B cell (primary cell): Measurements from ENCODE around the gene NFIB. TPM values are rescaled to one million over a fixed set of nuclear protein-coding genes. Genes with fewer than 3 reads are reported as not detected.

ENCODE experiments used
- ATAC-seq: fragments of 200-7000 bp; cut with Tn5 transposase; one replicate; pipeline ENCODE4 v1.10.0; 2021; ENCODE audit warnings: low read depth, mild to moderate bottlenecking, moderate number of reproducible peaks, moderate library complexity
- CTCF ChIA-PET: fragments of 350-600 bp; sonication (Branson Sonifier 250); formaldehyde crosslinking; loops from one replicate; lab custom pipeline; 2021; ENCODE audit warnings: antibody characterized with exemption, inconsistent platforms; lab: Charles Lee
- POLR2A ChIA-PET: fragments of 350-600 bp; sonication (Branson Sonifier 250); formaldehyde crosslinking; loops from one replicate; lab custom pipeline; 2021; ENCODE audit warnings: antibody characterized with exemption; lab: Charles Lee
- DNase-seq: peaks from one replicate; pipeline ENCODE4 v3.0.0; 2013
- H2AFZ ChIP-seq: 2 replicates; pipeline ENCODE4 v1.6.1; 2012; ENCODE audit warnings: mild to moderate bottlenecking, low read depth, low read length; ENCODE audit not compliant: insufficient read depth, poor library complexity, severe bottlenecking
- H3K27ac ChIP-seq, 2 donors: 1 replicate in 1 of 2; 2 replicates in 1 of 2; pipeline ENCODE4 v1.5.1; 2012 to 2013; ENCODE audit warnings: low read length in 2 of 2, mild to moderate bottlenecking in 2 of 2, moderate library complexity in 1 of 2
- H3K27me3 ChIP-seq, 4 experiments: fragments of 200-600 bp in 1 of 4; sonication (generic) in 1 of 4; replicated peaks in 1 of 4; 1 replicate in 2 of 4; 2 replicates in 2 of 4; pipeline versions ENCODE4 v1.6.1 to v1.7.0; 2013 to 2016; ENCODE audit warnings: low read length in 3 of 4, mild to moderate bottlenecking in 2 of 4, mixed read lengths in 1 of 4, moderate library complexity in 1 of 4; ENCODE audit not compliant: insufficient read depth in 4 of 4, control insufficient read depth in 3 of 4; ENCODE audit errors: control extremely low read depth in 1 of 4
- H3K36me3 ChIP-seq, 2 experiments: replicated peaks in 1 of 2; 1 replicate in 1 of 2; 2 replicates in 1 of 2; pipeline versions ENCODE4 v1.6.1 to v1.7.1; 2013; ENCODE audit warnings: low read length in 1 of 2; ENCODE audit not compliant: insufficient read depth in 2 of 2, control insufficient read depth in 1 of 2; ENCODE audit errors: control extremely low read depth in 1 of 2, extremely low read depth in 1 of 2
- H3K4me1 ChIP-seq, 2 donors: fragments of 200-600 bp in 1 of 2; sonication (generic) in 1 of 2; 1 replicate in 1 of 2; 2 replicates in 1 of 2; pipeline versions ENCODE4 v1.5.1 to v1.6.1; 2013 to 2017; ENCODE audit warnings: low read length in 2 of 2; ENCODE audit not compliant: control insufficient read depth in 2 of 2, insufficient read depth in 2 of 2
- H3K4me2 ChIP-seq: replicated peaks from 2 replicates; pipeline ENCODE3; 2012; ENCODE audit warnings: mild to moderate bottlenecking, low read depth, low read length; ENCODE audit not compliant: poor library complexity, severe bottlenecking
- H3K4me3 ChIP-seq, 5 experiments: fragments of 200-600 bp in 1 of 5; sonication (generic) in 1 of 5; 1 replicate in 3 of 5; 2 replicates in 2 of 5; pipeline versions ENCODE4 v1.5.1 to v1.7.0; 2011 to 2016; ENCODE audit warnings: low read length in 4 of 5, mild to moderate bottlenecking in 4 of 5, low read depth in 2 of 5, control low read depth in 1 of 5, moderate library complexity in 1 of 5; ENCODE audit not compliant: insufficient read depth in 1 of 5; ENCODE audit errors: control extremely low read depth in 1 of 5, extremely low read depth in 1 of 5
- H3K79me2 ChIP-seq: fragments of 200-600 bp; sonication (generic); one replicate; pipeline ENCODE4 v1.6.0; 2016; ENCODE audit warnings: low read length; ENCODE audit not compliant: control insufficient read depth, insufficient read depth
- H3K9ac ChIP-seq: fragments of 200-600 bp; sonication (generic); 2 replicates; pipeline ENCODE4 v1.6.1; 2017; ENCODE audit warnings: mild to moderate bottlenecking, low read length, moderate library complexity
- H3K9me3 ChIP-seq, 3 donors: one replicate each; pipeline versions ENCODE4 v1.6.1 to v1.7.1; 2013; ENCODE audit warnings: low read length in 2 of 3; ENCODE audit not compliant: control insufficient read depth in 2 of 3, insufficient read depth in 1 of 3; ENCODE audit errors: control extremely low read depth in 1 of 3
- H4K20me1 ChIP-seq: 2 replicates; pipeline ENCODE4 v1.6.0; 2012; ENCODE audit warnings: mild to moderate bottlenecking, low read length; ENCODE audit not compliant: insufficient read depth, control insufficient read depth, poor library complexity, severe bottlenecking
- H3K27ac Mint-ChIP-seq: one replicate; pipeline ENCODE4 v1.8.0; 2021; ENCODE audit warnings: mixed read lengths
- H3K27me3 Mint-ChIP-seq: one replicate; pipeline ENCODE4 v1.8.0; 2021; ENCODE audit warnings: mixed read lengths
- H3K4me1 Mint-ChIP-seq: one replicate; pipeline ENCODE4 v1.8.0; 2021; ENCODE audit warnings: mixed read lengths
- H3K4me3 Mint-ChIP-seq: one replicate; pipeline ENCODE4 v1.8.0; 2021; ENCODE audit warnings: mixed read lengths
- H3K9me3 Mint-ChIP-seq: one replicate; pipeline ENCODE4 v1.8.0; 2022; ENCODE audit warnings: mixed read lengths; ENCODE audit not compliant: insufficient read depth
- EZH2 ChIP-seq: IDR thresholded peaks from 2 replicates; pipeline ENCODE4 v1.6.1; 2012; ENCODE audit warnings: borderline replicate concordance, low read depth, mild to moderate bottlenecking, moderate library complexity, low read length; ENCODE audit not compliant: insufficient read depth, poor library complexity, severe bottlenecking
- WGBS: methylation state at CpG from one replicate; pipeline ENCODE4 v1.1.5; 2013; ENCODE audit warnings: missing lambda C conversion rate; ENCODE audit not compliant: insufficient coverage; 5-methylcytosine and 5-hydroxymethylcytosine counted together
- intact Hi-C: fragments of 100-400 bp; cut with micrococcal nuclease; formaldehyde crosslinking; loops from one replicate; pipeline ENCODE4 v1.10.0; 2022
- polyA plus RNA-seq: library from polyadenylated mRNA; depleted of rRNA; stranded (reverse); fragments of >200 nt; gene quantifications from 2 replicates; pipeline ENCODE4 v1.2.3, GENCODE V29; 2012
- total RNA-seq, 2 donors: library from RNA; stranded (reverse); fragments of 120-200 nt in 1 of 2; gene quantifications; 1 replicate in 1 of 2; 2 replicates in 1 of 2; pipeline versions ENCODE4 v1.2.3 to v1.2.4, GENCODE V29; 2013 to 2022
- TF ChIP-seq, protein P1 (sequence below): fragments of 200-600 bp; IDR thresholded peaks from one replicate; pipeline ENCODE4 v1.8.0; 2022; ENCODE audit warnings: antibody characterized with exemption, mild to moderate bottlenecking

The NFIB gene
- total and polyA plus RNA-seq, 2 donors (not counting 1 experiment from before 2014, with no cell fraction given): not detected

DNA sequence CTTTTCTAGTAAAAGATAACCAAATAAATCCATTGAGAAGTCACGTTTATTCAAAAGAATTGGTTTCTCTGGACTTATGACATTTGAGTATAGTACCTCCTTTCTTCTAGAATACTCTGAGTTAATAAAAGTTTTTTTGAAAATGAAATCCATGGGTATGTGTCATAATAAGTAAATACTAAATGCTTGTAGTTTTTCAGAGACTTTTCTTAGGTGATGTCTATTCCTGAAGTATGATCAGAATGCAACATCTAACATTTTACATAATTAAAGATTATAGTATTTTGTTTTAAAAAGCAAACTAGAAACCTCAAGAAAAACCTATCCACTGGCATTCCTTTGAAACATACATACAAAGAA is 63.2 kb downstream of the NFIB start:
- Histone ChIP-seq H3K36me3 (no peaks in the 10 kb centered on the region), H2AFZ (no peak overlapping the region), H3K27ac (no peak overlapping the region), H3K27me3 (no peaks in the 10 kb centered on the region), H3K4me3 (no peak overlapping the region), H3K4me1 (no peaks in the 10 kb centered on the region), H3K9ac (no peak overlapping the region), H3K4me2 (no peak overlapping the region), H3K79me2 (no peaks in the 10 kb centered on the region), H4K20me1 (no peaks in the 10 kb centered on the region), H3K9me3 (no peaks in the 10 kb centered on the region)
- no peak for DNase-seq
- H3K4me1 Mint-ChIP-seq: no peaks in the 10 kb centered on the region
- ChIA-PET CTCF (no interaction called here), POLR2A (no interaction called here)
- H3K27ac Mint-ChIP-seq: no peak overlapping the region
- no peak for ATAC-seq
- peaks cover 2% of the 10 kb centered on the region for H3K9me3 Mint-ChIP-seq
- H3K4me3 Mint-ChIP-seq: no peak overlapping the region
- TF ChIP-seq, protein P1, sequence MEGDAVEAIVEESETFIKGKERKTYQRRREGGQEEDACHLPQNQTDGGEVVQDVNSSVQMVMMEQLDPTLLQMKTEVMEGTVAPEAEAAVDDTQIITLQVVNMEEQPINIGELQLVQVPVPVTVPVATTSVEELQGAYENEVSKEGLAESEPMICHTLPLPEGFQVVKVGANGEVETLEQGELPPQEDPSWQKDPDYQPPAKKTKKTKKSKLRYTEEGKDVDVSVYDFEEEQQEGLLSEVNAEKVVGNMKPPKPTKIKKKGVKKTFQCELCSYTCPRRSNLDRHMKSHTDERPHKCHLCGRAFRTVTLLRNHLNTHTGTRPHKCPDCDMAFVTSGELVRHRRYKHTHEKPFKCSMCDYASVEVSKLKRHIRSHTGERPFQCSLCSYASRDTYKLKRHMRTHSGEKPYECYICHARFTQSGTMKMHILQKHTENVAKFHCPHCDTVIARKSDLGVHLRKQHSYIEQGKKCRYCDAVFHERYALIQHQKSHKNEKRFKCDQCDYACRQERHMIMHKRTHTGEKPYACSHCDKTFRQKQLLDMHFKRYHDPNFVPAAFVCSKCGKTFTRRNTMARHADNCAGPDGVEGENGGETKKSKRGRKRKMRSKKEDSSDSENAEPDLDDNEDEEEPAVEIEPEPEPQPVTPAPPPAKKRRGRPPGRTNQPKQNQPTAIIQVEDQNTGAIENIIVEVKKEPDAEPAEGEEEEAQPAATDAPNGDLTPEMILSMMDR: no peak
- no peak for TF ChIP-seq EZH2
- peaks cover 6% of the 10 kb centered on the region for H3K27me3 Mint-ChIP-seq
- intact Hi-C loops: no loop called here
- WGBS: no CpG with 5 or more reads among the region's 1 CpG

DNA sequence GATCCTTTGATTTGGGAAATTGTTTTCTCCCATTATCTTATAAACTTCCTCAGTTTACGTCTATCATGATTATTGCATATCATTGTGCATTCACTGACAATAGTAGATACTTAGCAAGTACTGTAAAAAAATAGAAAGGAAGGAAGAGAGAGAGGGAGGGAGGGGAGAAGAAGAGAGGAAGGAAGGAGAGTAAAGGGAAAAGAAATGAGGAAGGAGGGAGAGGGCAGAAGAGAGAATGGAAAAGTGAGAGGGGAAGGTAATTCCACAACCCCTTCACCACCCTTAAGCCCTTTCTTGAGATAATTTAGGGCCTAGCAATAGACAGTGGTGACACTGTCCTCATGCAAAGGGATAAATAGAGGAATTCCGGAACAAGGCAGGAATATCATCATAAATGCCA is 64.4 kb downstream of the NFIB start:
- no peak overlapping the region for H3K27ac Mint-ChIP-seq
- H3K27ac ChIP-seq: no peak overlapping the region
- WGBS: no CpG with 5 or more reads among the region's 2 CpGs
- no peak overlapping the region for H3K9ac ChIP-seq
- ATAC-seq (no peak), DNase-seq (no peak)
- no peaks in the 10 kb centered on the region for H3K27me3 ChIP-seq
- H3K4me3 Mint-ChIP-seq: no peak overlapping the region
- no peak overlapping the region for H3K4me3 ChIP-seq
- H3K9me3 Mint-ChIP-seq: peaks cover 2% of the 10 kb centered on the region
- intact Hi-C loops: no loop called here
- H3K4me2 ChIP-seq: no peak overlapping the region
- POLR2A ChIA-PET: no interaction called here
- no peaks in the 10 kb centered on the region for H3K79me2 ChIP-seq
- peaks cover 6% of the 10 kb centered on the region for H3K27me3 Mint-ChIP-seq
- TF ChIP-seq, protein P1: no peak
- no peak for TF ChIP-seq EZH2
- no peaks in the 10 kb centered on the region for H3K9me3 ChIP-seq
- no peaks in the 10 kb centered on the region for H3K4me1 Mint-ChIP-seq
- H2AFZ ChIP-seq: no peak overlapping the region
- no peaks in the 10 kb centered on the region for H3K36me3 ChIP-seq
- CTCF ChIA-PET: no interaction called here
- no peaks in the 10 kb centered on the region for H3K4me1 ChIP-seq
- no peaks in the 10 kb centered on the region for H4K20me1 ChIP-seq
